GM19351 (cell line): ENCODE results near the gene TBL2.
"Not testable (repeated sequence)": the region's sequence is repeated elsewhere in the genome, so short reads cannot be mapped to it uniquely, and the experiment has no call there.

Experiments used
- ATAC-seq: cut with Tn5 transposase; IDR thresholded peaks from one replicate; pipeline ENCODE4 v1.9.1; 2021; ENCODE audit warnings: mild to moderate bottlenecking, moderate library complexity; ENCODE audit not compliant: unreplicated experiment

TBL2 gene

GRCh38 chr7:73606801-73607691 is 28.7 kb upstream of the TBL2 start:
- ATAC-seq = no peak

GRCh38 chr7:73605601-73606220 is 27.3 kb upstream of the TBL2 start:
- ATAC-seq = no peak

GRCh38 chr7:73602721-73603651 is 24.6 kb upstream of the TBL2 start:
- ATAC-seq = no peak

- no peak for ATAC-seq
Measured at GRCh38 chr7:73599916-73600315, 21.5 kb upstream of the TBL2 start.

- no peak for ATAC-seq
Measured at GRCh38 chr7:73599151-73599882, 20.9 kb upstream of the TBL2 start.

- no peak for ATAC-seq
Measured at GRCh38 chr7:73597978-73598782, 19.8 kb upstream of the TBL2 start.

- no peak for ATAC-seq
Measured at GRCh38 chr7:73596191-73597065, 18.0 kb upstream of the TBL2 start.

GRCh38 chr7:73595358-73595757 is 17.0 kb upstream of the TBL2 start:
- ATAC-seq = no peak

GRCh38 chr7:73593207-73594045 is 15.0 kb upstream of the TBL2 start:
- ATAC-seq = no peak

GRCh38 chr7:73586911-73587310 is 8.5 kb upstream of the TBL2 start:
- ATAC-seq = no peak

GRCh38 chr7:73585196-73585595 is 6.8 kb upstream of the TBL2 start:
- ATAC-seq = no peak

- ATAC-seq = no peak
Measured at GRCh38 chr7:73582664-73583202, 4.4 kb upstream of the TBL2 start.

- not testable (repeated sequence) for ATAC-seq
Measured at GRCh38 chr7:73581006-73581405, 2.6 kb upstream of the TBL2 start.

- ATAC-seq = peak; percentile 20
Measured at GRCh38 chr7:73577627-73578341, 595 bp downstream of the TBL2 start.

GRCh38 chr7:73573791-73574190 is 4.6 kb downstream of the TBL2 start:
- no peak for ATAC-seq

GRCh38 chr7:73573276-73573675 is 5.1 kb downstream of the TBL2 start:
- ATAC-seq = no peak

GRCh38 chr7:73572767-73573186 is 5.6 kb downstream of the TBL2 start:
- ATAC-seq = no peak
